SK-N-MC (cell line): Measurements from ENCODE around the gene TMEFF1.

Experiments
- EZH2 ChIP-seq: fragments of 200-600 bp; sonication (generic); IDR thresholded peaks from one replicate; pipeline ENCODE4 v1.6.1; 2017; ENCODE audit warnings: antibody characterized with exemption
- FOXP2 ChIP-seq: optimal IDR thresholded peaks from 2 replicates; pipeline ENCODE3; 2011; ENCODE audit warnings: mild to moderate bottlenecking, moderate library complexity; ENCODE audit not compliant: insufficient read depth; ENCODE audit errors: extremely low read length, control extremely low read depth
- POLR2AphosphoS5 ChIP-seq: IDR thresholded peaks from 2 replicates; pipeline ENCODE4 v1.6.1; 2012; ENCODE audit warnings: mild to moderate bottlenecking, low read depth, low read length, borderline replicate concordance

- TF ChIP-seq POLR2AphosphoS5 (no peak), EZH2 (no peak), FOXP2 (no peak)
Measured at GRCh38 chr9:100436571-100436970, 36.4 kb upstream of the TMEFF1 start.
